ENCODE results near the gene EHBP1L1.

The EHBP1L1 gene

DNA sequence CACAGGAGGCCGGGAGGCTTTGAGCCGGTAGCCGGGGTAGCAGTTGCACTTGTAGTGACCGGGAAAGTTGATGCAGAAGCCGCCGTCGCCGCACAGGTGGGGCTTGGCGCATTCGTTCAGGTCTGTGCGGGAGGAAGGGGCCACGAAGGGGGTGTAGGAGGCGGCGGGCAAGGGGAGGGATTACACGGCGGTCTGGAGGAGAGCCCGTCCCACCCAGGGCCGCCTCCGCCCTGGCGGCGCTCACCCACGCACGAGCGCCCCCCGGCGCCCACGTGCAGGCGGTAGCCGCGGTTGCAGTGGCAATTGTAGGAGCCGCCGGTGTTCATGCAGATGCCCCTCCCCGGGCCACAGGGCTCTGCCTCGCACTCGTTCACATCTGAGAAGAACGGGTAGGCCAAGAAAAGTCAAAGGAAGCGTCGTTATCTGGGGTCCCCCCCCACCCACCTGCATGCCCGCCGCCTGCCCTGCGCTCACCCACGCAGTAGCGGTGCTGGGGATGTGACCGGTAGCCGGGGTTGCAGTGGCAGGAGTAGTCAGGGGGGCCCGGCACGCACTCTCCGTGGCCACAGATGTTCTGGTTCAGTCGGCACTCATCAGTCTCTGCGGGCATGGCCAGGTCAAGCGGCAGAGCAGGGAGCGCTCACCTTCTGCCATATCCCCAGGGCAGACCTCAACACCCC, 28.3 kb upstream of the EHBP1L1 start:
- no peak for DNase-seq

DNA sequence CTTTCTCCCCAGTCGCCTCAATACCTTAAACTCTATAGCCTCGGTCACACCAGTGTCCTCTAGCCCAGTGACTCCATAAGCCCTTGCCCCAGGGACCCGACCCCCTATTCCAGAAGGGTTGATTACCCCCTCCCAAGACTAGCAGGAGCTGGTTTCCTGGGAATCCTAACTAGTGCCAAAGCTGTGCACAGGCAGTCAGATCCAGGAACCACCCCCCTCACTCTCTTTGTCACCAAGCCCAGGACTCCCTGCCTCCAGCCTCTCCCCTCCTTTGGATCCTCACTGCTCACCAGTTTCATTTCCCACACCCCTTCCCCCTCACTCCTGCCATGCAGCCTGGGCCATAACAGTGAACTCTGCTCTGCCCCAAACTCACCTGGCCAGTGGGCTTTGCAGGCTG, 27.5 kb upstream of the EHBP1L1 start:
- DNase-seq: no peak

DNA sequence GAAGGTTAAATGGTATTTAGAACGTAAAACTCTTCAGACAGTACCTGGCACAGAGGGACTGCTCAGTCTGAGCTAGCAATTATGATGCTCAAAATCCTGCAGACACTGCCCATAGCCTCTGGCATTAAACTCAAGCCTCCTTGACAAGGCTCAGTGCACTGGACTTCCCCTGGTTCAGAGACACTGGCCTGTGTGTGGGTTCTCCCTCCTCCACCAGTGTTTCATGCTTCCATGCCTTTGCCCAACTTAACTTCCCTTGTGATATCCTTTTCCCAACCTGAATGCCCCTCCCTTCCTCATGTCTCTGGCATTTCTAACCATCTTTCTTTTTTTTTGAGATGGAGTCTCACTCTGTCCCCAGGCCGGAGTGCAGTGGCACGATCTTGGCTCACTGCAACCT, 26.8 kb upstream of the EHBP1L1 start:
- DNase-seq: no peak

DNA sequence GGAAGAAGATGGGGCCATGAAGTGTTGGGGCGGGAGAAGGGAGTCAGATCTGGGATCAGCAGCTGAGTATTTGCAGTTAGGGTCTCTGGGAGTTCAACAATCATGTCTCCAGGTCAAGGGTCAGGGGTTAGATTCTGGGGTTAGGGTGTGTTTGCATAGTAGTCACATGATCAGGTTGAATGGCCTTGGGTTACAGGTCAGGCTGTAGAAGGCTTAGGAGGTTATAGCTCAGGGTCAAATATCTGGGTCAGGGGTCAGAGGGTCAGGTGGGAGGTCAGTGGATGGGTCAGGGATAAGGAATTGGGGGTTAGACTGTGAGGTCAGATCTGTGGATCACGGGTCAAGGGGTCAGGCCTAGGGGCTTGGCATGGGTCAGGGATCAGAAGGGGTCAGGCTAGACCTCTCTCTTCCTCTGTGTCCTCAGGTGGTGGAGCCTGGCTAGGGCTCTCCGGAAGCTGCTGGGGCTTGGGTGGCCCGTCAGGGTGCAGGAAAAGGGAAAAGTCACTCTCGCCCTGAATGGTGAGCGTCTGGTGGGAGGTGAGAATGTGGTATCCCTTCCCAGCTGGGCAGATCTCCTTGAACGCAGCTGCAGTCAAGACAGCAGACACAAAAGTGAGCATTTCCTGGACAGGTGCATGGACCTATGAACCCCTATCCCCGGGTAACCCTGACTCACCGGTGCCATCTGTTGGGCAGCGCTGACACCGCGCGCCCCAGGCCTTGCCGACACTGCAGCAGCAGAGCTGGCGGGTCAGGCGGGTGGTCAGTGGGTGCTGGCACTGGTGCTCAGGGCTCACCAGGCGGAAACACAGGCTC, 24.1 kb upstream of the EHBP1L1 start:
- peak; percentile 45 for DNase-seq

DNA sequence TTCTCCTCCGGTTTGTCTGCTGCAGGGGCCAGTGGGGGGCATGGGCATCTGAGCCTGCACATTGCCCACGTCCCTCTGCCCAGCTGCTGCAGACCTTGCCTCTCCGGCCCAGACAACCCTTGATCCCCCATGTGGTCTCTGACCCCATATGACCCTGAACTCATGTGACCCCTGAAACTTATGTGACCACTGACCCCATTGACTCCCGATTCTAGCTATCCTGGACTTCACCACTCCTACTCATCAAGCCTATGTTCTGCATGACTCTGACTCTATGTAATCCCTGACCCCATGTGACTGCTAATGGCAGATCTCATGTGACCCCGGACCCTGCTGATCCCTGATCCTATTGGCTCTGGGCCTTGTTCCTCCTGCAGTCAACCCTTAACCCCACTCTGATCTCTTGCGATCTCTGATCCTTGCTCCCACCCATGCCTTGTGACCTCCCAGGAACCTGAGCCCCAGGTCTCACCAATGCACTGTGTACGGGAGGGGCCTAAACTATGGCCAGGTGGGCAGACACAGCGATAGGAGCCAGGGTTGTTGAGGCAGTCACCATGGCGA, 23.4 kb upstream of the EHBP1L1 start:
- DNase-seq: no peak

DNA sequence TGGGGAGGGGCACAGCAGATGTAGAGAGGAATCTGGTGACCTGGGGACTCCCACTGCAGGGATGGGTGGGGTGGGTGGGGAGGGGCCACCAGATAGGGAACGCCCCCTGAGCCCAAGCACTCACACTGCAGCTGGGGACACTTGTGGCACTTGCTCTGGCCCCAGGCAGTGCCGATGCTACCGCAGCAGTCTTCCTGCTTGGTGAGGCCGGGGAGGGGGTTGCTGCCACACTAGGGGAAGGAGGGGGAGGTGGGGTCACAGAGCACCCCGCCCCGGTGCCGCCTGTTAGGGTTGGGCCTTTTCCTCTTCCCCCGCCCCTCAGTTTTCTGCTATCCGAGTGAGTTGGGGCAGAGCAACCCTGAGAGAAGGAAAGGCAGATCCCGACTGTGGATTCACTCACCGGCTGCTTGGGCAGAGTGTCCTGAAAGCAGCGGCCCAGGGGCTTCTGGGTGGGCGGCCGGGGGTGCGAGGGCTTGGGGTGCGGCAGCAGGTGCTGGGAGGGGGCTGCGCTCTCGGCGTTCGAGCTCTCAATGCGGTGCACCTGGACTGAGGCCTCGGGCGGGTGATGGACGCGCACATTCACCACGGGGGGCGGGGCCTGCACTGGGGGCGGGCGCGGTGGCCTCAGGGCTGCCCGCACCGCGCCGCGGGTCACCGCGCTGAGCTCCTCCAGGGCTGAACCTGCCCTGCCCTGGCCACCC, 22.4 kb upstream of the EHBP1L1 start:
- no peak for DNase-seq

DNA sequence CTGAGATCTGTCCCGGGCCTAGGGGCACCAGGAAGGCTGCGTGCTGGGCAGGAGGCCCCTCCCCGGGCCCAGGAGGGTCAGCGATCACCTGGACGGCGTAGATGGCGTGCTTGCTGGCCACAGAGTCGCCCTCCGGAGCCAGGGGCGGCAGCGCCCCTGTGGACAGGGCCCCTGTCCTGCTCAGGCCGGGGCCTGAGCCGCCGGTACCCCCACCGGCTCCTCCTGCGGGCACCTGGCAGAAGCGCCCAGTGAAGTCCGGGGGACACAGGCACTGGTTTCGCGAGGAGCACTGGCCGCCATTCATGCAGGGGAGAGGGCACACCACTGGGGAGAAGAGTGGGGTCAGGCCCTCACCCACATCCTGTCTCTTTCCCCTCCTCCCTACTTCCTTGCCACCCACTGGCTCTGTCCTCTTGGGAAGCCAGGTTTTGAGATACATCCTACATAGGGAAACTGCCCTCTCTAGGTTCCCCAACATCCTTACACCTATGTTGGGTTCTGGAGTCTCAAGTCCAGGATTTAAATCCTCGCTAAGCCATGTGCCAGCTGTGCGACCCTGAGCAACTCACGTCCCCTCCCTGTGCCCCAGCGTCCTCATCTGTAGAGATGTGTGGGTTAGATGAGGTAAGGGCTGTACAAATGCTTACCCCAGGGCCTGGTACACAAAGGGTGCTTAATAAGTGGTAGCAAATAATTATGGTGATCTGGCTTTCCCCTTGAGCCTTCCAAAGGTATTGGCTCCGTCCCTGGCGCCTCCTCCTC, 21.6 kb upstream of the EHBP1L1 start:
- no peak for DNase-seq

DNA sequence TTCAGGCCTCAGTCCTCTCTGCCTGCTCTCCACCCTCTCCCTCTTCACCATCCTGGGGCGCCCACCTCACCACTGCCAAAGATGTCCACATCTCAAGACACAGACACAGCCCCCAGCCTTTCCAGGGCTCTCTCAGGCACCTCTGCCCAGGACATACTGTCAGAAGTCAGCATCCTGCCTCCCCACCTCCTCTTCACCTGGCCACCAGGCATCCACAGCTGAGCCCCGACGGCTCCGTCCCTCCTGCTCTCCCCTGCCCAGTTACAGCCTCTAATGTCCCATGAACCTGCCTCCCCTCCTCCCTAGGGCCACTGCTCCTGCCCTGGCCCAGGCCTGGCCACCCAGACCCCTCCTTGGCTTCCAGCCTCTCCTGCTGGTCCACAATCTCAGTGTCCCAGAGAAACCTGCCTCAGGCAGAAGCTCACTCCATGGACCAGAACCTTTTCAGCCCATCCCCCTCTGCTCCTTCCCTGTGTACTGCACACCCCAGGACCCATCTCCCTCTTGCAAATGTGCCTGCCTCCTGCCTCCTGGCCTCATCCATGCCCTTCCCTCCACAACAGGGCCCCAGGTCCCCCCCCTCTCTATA, 20.9 kb upstream of the EHBP1L1 start:
- DNase-seq: no peak

DNA sequence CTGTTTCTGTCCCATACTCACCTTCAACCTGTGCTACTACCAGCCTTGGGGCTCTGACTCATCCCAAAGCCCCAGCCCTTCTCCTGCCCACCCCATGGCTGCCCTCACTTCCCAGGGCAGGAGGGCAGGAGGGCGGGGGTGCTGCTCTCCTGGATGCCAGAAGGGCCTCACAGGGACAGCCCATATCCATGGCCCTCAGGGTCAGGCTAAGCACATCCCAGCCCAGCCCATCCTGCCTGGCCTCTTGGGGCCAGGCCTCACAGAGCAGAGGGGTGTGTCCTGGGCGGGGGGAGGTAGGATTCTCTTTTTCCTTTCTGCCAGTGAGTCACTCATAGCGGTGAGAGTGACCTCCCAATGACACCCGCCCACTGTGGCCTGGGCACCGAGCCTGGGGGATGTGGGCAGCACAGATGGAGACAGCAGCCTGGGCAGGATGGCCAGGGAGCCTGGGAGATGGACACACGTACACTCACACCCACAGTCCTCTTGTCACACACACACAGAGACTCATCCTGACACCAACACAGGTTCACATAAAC, 20.1 kb upstream of the EHBP1L1 start:
- DNase-seq: no peak

DNA sequence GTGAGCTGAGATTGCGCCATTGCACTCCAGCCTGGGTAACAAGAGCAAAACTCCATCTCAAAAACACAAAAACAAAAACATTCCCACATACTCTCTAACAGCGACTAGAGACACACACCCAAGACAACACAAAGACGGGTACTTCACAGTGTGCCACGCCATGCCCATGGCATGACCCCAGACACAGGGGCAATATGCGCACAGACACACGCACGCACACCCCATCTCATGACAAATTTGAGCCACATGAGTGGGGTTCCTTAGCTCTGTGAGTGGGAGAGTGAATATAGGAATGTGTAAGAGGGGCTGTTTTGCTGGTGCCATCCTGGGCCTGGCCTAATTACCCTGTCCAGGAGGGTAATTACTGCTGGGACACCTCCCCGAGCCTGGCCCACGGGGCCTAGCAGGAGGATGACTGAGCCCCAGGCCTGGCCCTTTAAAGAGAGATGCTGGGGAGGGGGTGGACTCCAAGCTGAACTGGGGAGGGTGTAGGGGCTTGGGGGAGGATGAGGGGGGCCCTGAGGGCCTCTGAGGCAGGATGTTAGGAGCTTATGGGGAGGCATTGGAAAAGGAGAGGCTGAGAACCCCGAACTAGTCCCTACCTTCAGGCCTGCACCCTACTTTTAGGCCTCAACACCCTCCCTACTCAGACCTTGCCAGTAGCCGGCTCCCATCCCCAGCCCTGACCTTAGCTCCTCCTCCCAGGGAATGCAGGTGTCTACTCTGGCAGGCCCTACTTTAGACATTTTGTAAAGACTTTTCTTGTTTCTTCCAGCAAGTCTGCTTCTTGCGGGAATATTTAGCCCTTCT, 19.2 kb upstream of the EHBP1L1 start:
- no peak for DNase-seq

DNA sequence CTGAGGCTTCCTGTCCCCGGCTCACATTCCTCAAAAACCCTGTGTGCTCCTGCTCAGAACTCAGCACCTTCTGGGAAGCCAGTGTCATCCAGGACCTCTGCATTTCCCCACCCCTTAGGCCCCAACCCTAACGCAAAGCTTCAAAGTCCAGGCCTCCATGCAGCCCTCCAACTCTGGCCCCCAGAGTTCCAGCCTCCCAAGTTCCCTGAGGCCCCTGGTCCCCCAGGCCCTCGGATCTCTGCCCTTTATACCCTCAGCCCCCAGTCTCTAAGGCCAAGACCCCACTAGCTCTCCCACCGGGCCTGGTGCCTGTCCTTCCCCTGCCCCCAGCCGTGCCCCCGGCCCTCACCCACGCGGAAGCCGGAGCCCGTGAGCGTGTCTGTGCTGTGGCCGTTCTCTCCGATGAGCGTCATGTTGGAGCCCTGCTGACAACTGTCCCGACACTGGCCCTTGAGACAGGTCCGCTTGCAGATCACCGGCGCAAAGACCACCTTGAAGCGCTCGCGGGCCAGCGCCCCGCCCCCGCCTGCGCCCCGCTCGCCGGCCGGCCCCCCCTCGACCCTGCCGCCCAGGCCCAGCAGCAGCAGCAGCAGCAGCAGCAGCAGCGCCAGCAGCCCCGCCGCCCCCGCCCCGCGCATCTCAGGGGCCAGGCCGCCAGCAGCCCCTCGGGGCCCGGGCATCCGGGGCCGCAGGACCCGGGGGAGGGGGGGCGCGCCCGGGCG, 18.4 kb upstream of the EHBP1L1 start:
- DNase-seq: no peak

DNA sequence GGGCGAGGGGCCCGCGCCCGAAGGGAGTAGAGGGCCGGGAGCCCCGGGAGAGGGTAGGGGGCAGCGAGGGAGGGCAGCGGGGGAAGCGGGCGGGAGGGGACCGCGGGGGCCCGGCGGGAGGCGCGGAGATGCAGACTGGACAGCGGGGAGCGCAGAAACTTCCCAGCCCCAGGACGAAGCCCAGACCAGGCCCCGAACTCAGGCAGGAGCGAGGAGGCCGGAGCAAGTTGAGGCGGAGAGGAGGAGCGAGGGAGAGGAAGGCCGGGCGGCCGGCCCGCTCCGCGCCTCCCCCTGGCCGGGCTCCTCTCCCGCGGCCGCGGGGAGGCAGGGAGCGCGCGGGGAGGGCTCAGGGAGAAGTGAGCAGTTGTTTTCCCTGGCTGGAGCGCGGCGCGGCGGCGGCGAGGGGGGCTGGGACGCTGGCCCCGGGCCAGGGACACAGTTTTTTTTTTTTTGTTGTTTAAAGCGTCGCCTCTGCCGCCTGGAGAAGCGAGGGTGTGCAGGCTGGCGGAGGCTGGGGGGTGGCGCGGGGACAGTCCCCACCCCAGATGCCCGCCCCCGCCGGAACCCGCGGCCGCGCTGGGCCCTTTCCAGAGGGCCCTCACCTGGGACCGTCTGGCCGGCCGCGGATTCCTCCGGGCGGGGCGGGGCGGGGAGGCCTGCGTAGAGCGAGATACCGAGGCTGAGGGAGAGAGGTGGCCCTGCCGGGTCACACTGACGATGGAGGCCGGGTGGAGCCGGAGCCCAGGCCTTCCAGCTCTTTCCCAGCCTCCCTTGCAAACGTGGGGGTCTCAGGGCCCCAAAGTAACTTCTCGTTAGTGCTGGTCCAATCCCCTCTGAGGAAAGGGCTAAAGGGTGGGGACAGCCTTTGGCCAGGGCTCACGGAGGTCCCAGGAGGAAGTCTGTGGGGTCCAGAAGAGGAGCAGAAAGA, 17.6 kb upstream of the EHBP1L1 start, which contains the start of gene LTBP3:
LTBP3 (minus strand) TSS at position 358 of the 928 bp plus-strand sequence. CDS start 400 bp downstream, outside the sequence.
- DNase-seq: peak; percentile 20

DNA sequence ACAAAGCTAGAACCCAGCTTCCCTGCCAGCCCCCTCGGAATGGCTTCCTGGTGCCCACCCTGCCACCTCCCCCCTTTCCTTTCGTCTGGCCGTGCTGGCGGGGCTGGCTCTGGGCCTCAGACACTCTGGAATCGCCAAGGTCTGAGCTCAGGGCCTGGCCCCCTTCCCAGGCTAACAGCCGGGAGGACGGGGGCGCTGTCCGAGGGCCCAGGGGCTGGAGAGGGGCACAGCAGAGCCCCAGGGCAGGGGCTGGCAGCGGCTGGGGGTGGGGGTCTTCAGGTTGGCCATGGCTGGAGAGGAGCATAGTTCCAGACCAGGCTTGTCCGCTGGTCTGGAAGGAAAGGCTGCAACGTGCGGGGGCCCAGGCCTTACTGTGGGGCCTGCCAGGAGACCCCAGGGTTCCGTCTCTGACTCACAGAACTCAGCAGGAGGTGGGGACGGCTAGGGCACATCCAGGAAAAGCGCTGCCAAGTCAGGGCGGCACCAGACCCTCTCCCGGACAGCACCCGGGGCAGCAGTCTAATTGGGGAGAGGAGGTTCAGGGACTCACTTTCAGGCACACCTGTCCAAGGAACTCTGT, 16.8 kb upstream of the EHBP1L1 start:
- DNase-seq: no peak

DNA sequence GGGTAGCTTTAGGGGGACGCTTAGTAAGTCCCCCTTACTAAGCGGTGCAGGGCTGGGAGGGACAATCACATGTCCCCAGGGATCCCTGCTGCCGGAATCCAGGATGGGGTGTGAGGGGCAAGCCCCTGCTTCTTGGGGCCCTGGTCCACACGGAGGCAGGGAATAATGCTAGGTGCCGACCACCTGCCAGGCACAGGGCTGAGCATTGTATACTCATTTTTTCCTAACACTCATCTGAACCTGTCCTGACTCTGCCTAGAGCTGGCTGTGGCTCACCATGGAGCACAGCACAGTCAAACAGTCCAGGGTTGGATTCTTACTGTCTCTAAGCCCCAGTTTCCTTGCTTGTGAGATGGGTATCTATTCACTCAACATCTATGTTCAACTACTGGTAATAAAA, 16.3 kb upstream of the EHBP1L1 start:
- no peak for DNase-seq

DNA sequence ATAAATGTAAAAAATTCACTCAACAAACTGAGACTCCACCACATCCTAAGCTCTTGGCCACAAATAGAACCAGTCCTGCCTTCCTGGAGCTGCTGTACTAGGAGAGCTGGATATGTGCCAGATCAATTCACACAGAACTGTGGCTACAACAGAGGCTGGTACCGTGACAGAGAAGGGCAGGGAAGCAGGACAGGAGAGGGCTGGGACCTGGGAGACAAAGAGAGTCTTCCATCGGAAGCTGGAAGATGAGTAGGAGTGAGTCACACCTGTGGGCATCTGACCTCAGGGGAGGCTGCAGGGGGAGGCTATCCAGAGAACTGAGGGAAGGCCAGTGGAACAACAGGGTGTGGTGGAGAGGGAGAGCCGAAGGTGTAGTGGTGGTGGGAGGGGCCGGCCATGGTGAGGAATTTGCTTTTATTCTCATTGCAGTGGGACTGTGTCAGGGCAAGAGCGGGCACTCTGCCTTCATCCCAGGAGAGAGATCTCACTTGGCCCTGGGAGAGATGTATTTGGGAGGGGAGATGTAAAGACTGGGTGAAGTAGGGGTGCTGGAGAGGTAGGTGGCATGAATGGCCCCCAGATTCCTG, 15.8 kb upstream of the EHBP1L1 start:
- no peak for DNase-seq

DNA sequence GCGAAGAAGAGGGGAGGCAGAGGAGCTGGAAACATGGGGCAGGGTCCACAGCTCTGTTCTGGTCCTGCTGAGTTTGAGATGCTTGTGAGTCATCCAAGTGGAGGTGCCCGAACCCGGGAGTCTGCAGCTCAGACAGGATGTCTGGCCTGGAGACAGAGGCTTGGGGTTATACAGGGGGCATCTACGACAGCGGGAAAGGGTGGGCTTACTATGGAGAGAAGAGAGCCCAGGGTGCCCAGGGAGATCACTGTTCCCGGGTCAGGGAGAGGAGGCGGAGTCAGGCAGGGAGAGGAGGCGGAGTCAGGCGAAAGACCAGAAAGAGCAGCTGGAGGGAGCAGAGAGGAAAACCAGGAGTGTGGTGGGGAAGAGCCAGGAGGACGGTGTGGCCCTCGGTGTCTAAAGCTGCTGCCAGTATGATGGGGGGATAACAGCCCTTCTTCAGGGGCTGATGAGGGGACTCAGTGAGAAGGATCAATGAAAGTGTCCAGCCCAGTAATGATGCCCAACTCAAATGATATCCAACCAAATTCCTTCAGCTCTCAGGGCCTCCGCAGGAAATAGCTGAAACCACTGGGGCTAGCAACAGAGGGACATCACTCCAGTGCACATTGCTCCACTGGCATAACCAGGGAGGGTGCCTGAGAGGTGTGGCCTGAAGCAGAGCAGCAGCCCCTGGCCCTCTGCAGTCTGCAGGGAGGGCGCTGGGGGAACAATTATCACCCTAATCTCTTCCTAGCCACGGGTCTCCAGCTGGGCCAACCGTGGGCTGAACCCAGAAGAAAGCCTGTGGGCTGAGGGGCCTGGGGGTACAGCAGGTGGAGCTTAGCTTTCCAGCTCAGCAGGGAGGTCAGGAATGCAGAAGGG, 15.1 kb upstream of the EHBP1L1 start:
- no peak for DNase-seq

DNA sequence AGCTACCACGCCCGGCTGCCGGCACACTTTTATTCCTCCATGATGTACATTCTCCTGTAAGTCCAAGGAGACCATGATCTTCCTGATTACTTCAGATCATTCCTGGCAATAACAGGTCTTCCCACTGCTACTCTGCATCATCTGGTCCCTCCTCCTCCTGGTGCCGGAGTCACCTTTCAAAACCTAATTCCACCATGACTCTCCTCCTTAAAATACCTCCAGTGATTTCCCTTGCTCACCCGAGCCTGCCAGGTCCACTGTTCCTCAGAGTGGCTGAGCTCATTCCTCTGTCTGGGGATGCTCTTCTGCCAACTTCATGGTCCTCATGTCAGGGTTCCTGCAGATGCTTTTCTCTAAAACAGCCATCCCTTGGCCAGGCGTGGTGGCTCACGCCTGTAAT, 13.8 kb upstream of the EHBP1L1 start:
- no peak for DNase-seq
